Peyer's patch (tissue), 4 donors: ENCODE data around the gene PHKA2. TPM values are rescaled to one million over a fixed set of nuclear protein-coding genes. Genes with fewer than 3 reads are reported as not detected.

Experiments
- DNase-seq, 3 donors: peaks; one replicate each; pipeline ENCODE4 v3.0.0-alpha.2; 2017 to 2019
- H3K27ac ChIP-seq, 4 donors: fragments of 200-600 bp; sonication (generic); one replicate each; pipeline ENCODE4 v1.5.1; 2016 to 2019
- H3K27me3 ChIP-seq, 2 donors: fragments of 200-600 bp; sonication (generic); one replicate each; pipeline ENCODE4 v1.5.1; 2019
- H3K36me3 ChIP-seq, 3 donors: fragments of 200-600 bp; sonication (generic); one replicate each; pipeline ENCODE4 v1.5.1; 2016 to 2019
- H3K4me1 ChIP-seq, 4 donors: fragments of 200-600 bp; sonication (generic); one replicate each; pipeline ENCODE4 v1.5.1; 2016 to 2019
- H3K4me3 ChIP-seq, 4 donors: fragments of 200-600 bp; sonication (generic); 1 replicate in 3 of 4; 2 replicates in 1 of 4; pipeline ENCODE4 v1.5.1; 2016 to 2019; ENCODE audit warnings: mild to moderate bottlenecking in 1 of 4
- H3K9me3 ChIP-seq, 4 donors: fragments of 200-600 bp; sonication (generic); one replicate each; pipeline ENCODE4 v1.5.1; 2016 to 2019; ENCODE audit warnings: mild to moderate bottlenecking in 1 of 4
- POLR2A ChIP-seq, 2 donors: fragments of 450-650 bp; IDR thresholded peaks; one replicate each; pipeline ENCODE4 v1.5.1; 2017; ENCODE audit warnings: antibody characterized with exemption in 2 of 2, mild to moderate bottlenecking in 2 of 2, moderate library complexity in 2 of 2
- total RNA-seq, 4 donors: library from RNA; depleted of rRNA; stranded (reverse); fragments of >200 nt; gene quantifications; one replicate each; pipeline ENCODE4 v1.1.0, GENCODE V29; 2016
- TF ChIP-seq, protein P1 (sequence below), 6 experiments: fragments of 450-650 bp in 4 of 6; fragments of 200-600 bp in 2 of 6; sonication (generic) in 1 of 6; IDR thresholded peaks; one replicate each; pipeline ENCODE4 v1.5.1; 2017 to 2019; ENCODE audit warnings: antibody characterized with exemption in 6 of 6, mild to moderate bottlenecking in 3 of 6, moderate library complexity in 1 of 6

Gene PHKA2
- total RNA-seq, 4 donors from 2014 or later: 34.3 to 98.1 (median 63.7) TPM

DNA sequence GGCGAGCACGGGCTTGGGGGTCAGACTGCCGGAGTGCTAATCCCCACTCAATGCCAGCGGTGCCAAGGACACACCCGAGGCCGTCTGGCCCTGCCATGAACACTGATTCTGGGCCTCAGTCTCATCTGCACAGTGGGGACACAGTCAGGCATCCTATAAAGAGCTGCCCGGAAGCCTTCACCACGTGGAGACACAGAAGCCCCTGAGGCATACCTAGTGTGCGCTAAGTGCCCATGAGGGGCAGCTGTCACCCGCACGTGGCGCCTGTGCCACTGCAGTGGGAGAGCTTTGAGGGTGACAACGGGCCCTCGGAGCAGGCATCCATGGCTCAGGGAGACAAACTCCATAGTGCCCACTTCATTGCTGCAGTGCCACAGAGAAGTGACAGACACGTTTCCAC is 86.3 kb downstream of the PHKA2 start:
- DNase-seq: no peak
- H3K4me3 ChIP-seq: no peak overlapping the region
- H3K4me1 ChIP-seq: no peaks in the 10 kb centered on the region
- no peaks in the 10 kb centered on the region for H3K27me3 ChIP-seq
- peaks cover 0 to 6% (median 0%) of the 10 kb centered on the region in 3 donors for H3K36me3 ChIP-seq
- no peak overlapping the region for H3K27ac ChIP-seq
- no peak for TF ChIP-seq POLR2A (IDR thresholded peaks at IDR 0.05)
- no peaks in the 10 kb centered on the region for H3K9me3 ChIP-seq

DNA sequence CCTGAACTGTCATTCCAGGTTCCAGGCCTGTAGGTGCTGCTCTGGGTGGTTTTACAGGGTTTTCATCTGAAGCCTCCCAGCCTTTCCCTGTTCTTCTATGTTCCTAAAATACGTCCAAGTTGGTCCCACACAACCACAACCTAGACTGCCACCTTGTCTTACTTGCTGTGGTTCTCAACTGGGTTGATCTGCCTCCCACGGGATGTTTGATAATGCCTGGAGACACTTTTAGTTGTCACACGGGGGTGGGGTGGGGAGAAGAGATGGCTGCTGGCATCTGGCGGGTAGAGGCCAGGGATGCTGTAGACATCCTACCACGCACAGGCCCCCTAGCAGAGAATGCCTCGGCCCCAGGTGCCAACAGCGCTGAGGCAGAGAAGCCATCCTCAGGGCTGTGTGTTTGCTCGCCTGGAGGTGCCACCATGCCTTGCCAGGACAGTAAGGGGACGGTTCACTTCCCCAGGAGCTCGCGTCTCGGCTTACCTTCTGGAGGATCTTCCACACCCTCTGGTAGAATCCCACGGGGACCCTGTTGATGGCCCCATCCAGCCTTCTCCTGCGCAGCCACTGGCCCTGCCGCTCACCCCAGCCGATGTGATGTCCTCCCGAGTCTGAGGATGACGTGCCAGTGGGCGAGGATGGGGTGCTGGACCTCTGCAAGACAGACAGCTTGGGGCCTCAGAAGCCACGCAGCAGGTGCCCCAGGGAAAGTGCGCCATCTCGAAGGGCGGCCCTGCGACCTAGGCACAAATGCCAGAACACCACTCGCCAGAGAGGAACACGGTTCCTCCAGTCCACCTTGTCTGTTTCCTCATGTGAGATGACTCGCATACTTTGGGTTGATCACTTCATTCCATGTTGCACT is 87.0 kb downstream of the PHKA2 start:
- H3K4me3 ChIP-seq: no peak overlapping the region
- H3K9me3 ChIP-seq: no peaks in the 10 kb centered on the region
- no peak for TF ChIP-seq POLR2A (IDR thresholded peaks at IDR 0.05)
- TF ChIP-seq, protein P1, sequence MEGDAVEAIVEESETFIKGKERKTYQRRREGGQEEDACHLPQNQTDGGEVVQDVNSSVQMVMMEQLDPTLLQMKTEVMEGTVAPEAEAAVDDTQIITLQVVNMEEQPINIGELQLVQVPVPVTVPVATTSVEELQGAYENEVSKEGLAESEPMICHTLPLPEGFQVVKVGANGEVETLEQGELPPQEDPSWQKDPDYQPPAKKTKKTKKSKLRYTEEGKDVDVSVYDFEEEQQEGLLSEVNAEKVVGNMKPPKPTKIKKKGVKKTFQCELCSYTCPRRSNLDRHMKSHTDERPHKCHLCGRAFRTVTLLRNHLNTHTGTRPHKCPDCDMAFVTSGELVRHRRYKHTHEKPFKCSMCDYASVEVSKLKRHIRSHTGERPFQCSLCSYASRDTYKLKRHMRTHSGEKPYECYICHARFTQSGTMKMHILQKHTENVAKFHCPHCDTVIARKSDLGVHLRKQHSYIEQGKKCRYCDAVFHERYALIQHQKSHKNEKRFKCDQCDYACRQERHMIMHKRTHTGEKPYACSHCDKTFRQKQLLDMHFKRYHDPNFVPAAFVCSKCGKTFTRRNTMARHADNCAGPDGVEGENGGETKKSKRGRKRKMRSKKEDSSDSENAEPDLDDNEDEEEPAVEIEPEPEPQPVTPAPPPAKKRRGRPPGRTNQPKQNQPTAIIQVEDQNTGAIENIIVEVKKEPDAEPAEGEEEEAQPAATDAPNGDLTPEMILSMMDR (IDR thresholded peaks at IDR 0.05): no peak
- no peaks in the 10 kb centered on the region for H3K27me3 ChIP-seq
- H3K27ac ChIP-seq: no peak overlapping the region
- DNase-seq: no peak
- H3K36me3 ChIP-seq: peaks cover 0 to 6% (median 0%) of the 10 kb centered on the region in 3 donors
- H3K4me1 ChIP-seq: no peaks in the 10 kb centered on the region

DNA sequence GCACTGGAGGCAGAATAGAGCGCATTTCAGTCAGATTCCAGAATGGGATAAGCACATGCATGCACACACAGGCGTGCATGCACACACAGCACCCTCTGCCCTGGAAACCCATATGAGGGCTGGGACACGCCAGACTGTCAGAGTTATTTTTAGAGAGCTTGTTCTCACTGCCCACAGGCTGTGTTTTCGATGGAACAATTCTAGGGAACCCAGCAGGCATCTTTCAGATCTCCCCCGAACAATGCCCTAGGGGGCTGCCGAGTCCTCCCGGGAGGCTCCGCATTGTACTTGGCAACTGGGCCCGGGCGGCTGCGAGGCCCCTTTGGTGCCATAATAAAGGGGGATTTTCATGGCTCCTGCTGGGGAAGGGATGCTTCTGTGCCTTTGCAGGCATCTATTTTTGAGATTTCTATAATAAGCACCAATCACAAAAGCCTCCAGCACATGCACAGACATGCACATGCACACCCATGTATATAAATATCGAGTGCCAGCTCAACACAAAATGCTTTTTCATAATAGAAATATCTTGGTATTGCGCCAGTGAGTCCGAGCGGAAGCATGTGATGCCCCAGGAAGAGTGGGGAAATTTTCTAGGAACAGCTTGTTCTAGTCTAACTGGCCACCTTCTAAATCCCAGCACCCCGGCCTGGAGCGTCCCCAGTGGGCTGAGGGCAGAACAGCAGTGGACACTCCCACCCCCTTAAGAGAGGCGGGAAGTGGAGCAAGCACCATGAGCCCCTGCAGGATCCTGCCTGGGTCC is 88.5 kb downstream of the PHKA2 start:
- TF ChIP-seq POLR2A (IDR thresholded peaks at IDR 0.05): no peak

DNA sequence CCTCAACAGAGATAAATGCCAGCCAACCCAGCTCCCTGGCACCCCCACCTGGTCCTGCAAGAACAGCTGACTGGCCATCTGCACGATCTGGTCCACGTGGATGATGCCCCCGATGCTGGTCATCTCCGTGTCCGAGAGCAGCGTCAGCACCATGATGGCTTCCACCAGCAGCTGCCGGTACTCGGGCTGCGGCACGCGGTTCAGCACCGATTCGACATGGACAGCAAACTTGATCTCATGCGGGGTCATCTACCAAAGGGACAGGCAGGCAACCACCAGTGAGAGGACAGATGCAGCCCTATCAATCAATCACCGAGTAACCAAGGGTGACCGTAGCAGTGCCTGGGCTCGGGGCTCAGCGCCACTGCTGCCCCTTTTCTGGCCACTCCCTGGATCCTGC is 89.8 kb downstream of the PHKA2 start:
- Histone ChIP-seq H3K9me3 (no peaks in the 10 kb centered on the region), H3K4me3 (no peak overlapping the region), H3K36me3 (peaks cover 0 to 6% (median 0%) of the 10 kb centered on the region in 3 donors), H3K27me3 (no peaks in the 10 kb centered on the region), H3K27ac (no peak overlapping the region), H3K4me1 (no peaks in the 10 kb centered on the region)
- TF ChIP-seq, protein P1 (IDR thresholded peaks at IDR 0.05): no peak
- TF ChIP-seq POLR2A (IDR thresholded peaks at IDR 0.05): no peak
- no peak for DNase-seq

More for the DNA sequence above, 88.5 kb downstream of the PHKA2 start:
- no peaks in the 10 kb centered on the region for H3K4me1 ChIP-seq
- DNase-seq: no peak
- no peak overlapping the region for H3K27ac ChIP-seq
- peaks cover 0 to 6% (median 0%) of the 10 kb centered on the region in 3 donors for H3K36me3 ChIP-seq
- no peak overlapping the region for H3K4me3 ChIP-seq
- H3K9me3 ChIP-seq: no peaks in the 10 kb centered on the region
- no peaks in the 10 kb centered on the region for H3K27me3 ChIP-seq

DNA sequence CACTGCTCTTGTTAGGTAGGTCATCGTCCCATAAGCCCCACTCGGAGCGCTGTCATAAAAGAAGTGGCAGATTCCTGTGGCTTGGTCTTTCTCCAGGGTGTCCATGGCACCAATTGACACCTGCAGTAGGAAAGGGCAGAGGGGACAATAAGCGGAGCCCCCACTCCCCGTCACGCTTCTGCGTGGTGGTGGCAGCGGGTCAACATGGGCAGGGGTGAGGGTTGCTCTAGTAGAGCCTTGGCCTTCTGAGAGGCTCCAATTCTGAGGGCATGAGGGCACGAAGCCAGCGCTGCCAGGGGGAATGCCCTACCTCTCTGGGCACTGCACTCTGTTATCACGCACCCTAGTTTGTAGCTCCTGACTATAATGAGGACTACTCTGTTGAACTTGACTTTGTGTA is 90.4 kb downstream of the PHKA2 start:
- no peaks in the 10 kb centered on the region for H3K4me1 ChIP-seq
- no peaks in the 10 kb centered on the region for H3K9me3 ChIP-seq

DNA sequence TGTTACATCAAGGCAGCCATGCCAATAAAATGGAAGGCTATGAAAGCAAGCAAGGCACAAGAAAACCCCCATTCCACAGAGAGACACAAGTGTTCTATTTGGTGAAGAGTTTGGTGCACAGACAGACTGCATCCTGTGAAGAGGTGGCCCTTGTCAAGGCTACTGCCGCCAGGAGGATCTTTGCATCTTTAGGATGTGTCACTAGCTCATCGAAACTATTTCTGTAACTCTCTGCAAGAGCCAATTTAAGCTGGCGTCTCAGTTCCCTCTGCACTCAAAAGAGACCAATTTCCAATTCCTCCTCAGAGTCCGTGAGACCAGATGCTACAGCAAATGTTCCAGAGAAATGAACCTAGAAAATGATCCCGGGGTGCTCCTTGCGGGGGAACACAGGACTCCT is 91.0 kb downstream of the PHKA2 start:
- H3K4me1 ChIP-seq: no peaks in the 10 kb centered on the region
- H3K36me3 ChIP-seq: peaks cover 0 to 6% (median 0%) of the 10 kb centered on the region in 3 donors
- no peak for DNase-seq
- H3K27me3 ChIP-seq: no peaks in the 10 kb centered on the region
- TF ChIP-seq, protein P1 (IDR thresholded peaks at IDR 0.05): no peak
- no peak for TF ChIP-seq POLR2A (IDR thresholded peaks at IDR 0.05)
- no peaks in the 10 kb centered on the region for H3K9me3 ChIP-seq
- no peak overlapping the region for H3K27ac ChIP-seq
- H3K4me3 ChIP-seq: no peak overlapping the region

More for the DNA sequence above, 90.4 kb downstream of the PHKA2 start:
- no peak for DNase-seq
- Histone ChIP-seq H3K4me3 (no peak overlapping the region), H3K27me3 (no peaks in the 10 kb centered on the region), H3K27ac (no peak overlapping the region), H3K36me3 (peaks cover 0 to 6% (median 0%) of the 10 kb centered on the region in 3 donors)
- TF ChIP-seq, protein P1 (IDR thresholded peaks at IDR 0.05): no peak
- no peak for TF ChIP-seq POLR2A (IDR thresholded peaks at IDR 0.05)
